ENCODE data around the gene TTC13. TPM values are rescaled to one million over a fixed set of nuclear protein-coding genes. Genes with fewer than 3 reads are reported as not detected.

Gene TTC13
- total and polyA plus RNA-seq, 4 donors, result 2.6 to 17.5 (median 6.8) TPM

DNA sequence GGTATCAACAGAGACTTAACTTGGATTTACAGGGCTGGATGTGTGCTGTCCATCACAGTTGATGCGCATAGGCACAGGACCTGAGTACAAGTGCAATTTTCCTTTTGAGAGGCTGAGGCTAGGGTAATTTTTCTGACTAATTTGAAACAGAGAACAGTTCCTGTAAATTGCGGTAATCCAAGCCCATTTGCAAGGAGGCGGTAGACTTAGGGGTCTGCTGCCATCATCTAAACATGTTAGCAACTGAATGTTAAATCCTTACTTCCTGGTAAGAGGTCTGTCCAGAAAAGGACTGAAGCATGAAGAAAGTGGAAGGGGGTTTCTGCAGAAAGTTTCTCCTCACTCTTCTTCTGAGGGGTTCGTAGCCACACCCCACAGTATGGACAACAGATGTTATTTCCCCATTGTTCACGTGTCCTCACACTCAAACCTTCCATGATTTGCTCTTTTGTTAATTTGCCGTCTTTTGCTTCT lies 86.6 kb downstream of the TTC13 start:
- Histone ChIP-seq H3K4me1 (ENCODE audit: control insufficient read depth in 4 of 4, insufficient read depth in 4 of 4, low read length in 3 of 4) (no peaks in the 10 kb centered on the region), H3K4me3 (ENCODE audit: low read depth in 1 of 3, low read length in 3 of 3) (no peak overlapping the region), H3K27me3 (ENCODE audit: control insufficient read depth in 4 of 4, insufficient read depth in 4 of 4, low read length in 3 of 4) (no peaks in the 10 kb centered on the region), H3K36me3 (ENCODE audit: control insufficient read depth in 4 of 4, insufficient read depth in 3 of 4, low read depth in 1 of 4, low read length in 3 of 4) (no peaks in the 10 kb centered on the region), H3K9ac (ENCODE audit: low read depth in 1 of 2, low read length in 2 of 2) (no peak overlapping the region), H3K9me3 (ENCODE audit: control insufficient read depth in 4 of 4, low read length in 3 of 4) (no peaks in the 10 kb centered on the region), H3K27ac (ENCODE audit: low read depth in 1 of 2, low read length in 2 of 2) (no peak overlapping the region)
- 87% methylated on average over 6 of the region's 6 CpGs for WGBS
- TF ChIP-seq HNF4G (IDR thresholded peaks at IDR 0.05) (no peak), SP1 (IDR thresholded peaks at IDR 0.05) (no peak), REST (IDR thresholded peaks at IDR 0.05) (no peak), JUND (IDR thresholded peaks at IDR 0.05) (no peak), MAX (IDR thresholded peaks at IDR 0.05) (no peak), FOXA1 (IDR thresholded peaks at IDR 0.05) (no peak), RXRA (IDR thresholded peaks at IDR 0.05) (no peak), FOXA2 (IDR thresholded peaks at IDR 0.05) (no peak), TAF1 (conservative IDR thresholded peaks at IDR 0.05) (no peak), GABPA (IDR thresholded peaks at IDR 0.05 in 1 of 2, conservative IDR thresholded peaks at IDR 0.05 in 1 of 2) (no peak), EGR1 (IDR thresholded peaks at IDR 0.05; ENCODE audit: low read depth in 2 of 2) (no peak), HNF4A (conservative IDR thresholded peaks at IDR 0.05) (no peak), ZBTB33 (IDR thresholded peaks at IDR 0.05) (no peak), ATF3 (IDR thresholded peaks at IDR 0.05) (no peak), YY1 (IDR thresholded peaks at IDR 0.05) (no peak), NR2F2 (IDR thresholded peaks at IDR 0.05) (no peak), RAD21 (IDR thresholded peaks at IDR 0.05) (no peak)
- TF ChIP-seq, protein P1, sequence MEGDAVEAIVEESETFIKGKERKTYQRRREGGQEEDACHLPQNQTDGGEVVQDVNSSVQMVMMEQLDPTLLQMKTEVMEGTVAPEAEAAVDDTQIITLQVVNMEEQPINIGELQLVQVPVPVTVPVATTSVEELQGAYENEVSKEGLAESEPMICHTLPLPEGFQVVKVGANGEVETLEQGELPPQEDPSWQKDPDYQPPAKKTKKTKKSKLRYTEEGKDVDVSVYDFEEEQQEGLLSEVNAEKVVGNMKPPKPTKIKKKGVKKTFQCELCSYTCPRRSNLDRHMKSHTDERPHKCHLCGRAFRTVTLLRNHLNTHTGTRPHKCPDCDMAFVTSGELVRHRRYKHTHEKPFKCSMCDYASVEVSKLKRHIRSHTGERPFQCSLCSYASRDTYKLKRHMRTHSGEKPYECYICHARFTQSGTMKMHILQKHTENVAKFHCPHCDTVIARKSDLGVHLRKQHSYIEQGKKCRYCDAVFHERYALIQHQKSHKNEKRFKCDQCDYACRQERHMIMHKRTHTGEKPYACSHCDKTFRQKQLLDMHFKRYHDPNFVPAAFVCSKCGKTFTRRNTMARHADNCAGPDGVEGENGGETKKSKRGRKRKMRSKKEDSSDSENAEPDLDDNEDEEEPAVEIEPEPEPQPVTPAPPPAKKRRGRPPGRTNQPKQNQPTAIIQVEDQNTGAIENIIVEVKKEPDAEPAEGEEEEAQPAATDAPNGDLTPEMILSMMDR (IDR thresholded peaks at IDR 0.05; ENCODE audit: low read depth, low read length, missing input control), result no peak
- no peak for DNase-seq (ENCODE audit: low spot score)
